ENCODE measurements around the gene BOC. TPM values are rescaled to one million over a fixed set of nuclear protein-coding genes. Genes with fewer than 3 reads are reported as not detected.
A peak's percentile ranks its signal among the peaks of the same experiment; 100 is the strongest.

The BOC gene
- total RNA-seq, 1 experiment from 2014 or later = 1.2 TPM

DNA sequence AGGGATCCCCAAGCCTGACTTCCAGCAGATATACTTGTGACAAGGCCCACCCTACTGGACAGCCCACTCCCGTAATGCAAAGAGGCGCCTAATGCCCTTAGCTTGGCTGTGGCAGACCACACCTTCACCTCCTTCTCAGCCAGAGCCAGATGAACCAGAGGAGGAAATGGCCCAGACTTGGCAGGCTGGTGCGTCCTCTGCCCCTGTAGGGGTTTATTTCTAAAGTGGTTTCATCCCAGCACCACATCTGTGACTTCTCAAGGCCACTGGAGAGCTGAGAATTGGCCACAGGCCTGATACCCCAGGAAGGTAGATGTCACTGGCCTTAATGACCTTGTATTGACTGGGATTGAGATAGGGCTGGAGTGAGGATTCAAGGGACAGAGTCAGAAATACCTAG, 29.5 kb downstream of the BOC start:
- intact Hi-C loops (cut with micrococcal nuclease; ENCODE audit: unreplicated experiment) = no loop called here
- CTCF ChIA-PET = no interaction called here
- Histone ChIP-seq H3K27ac (ENCODE audit: low read depth, low read length, poor library complexity, severe bottlenecking) (no peak overlapping the region), H3K4me3 (ENCODE audit: low read depth, low read length, poor library complexity, severe bottlenecking) (no peak overlapping the region), H3K9me3 (ENCODE audit: low read depth, low read length, poor library complexity, severe bottlenecking) (no peaks in the 10 kb centered on the region), H3K4me1 (ENCODE audit: insufficient read depth, low read length, poor library complexity, severe bottlenecking) (peaks cover 31% of the 10 kb centered on the region), H3K36me3 (ENCODE audit: insufficient read depth, low read length, poor library complexity, severe bottlenecking) (no peaks in the 10 kb centered on the region), H3K27me3 (replicated peaks; ENCODE audit: insufficient read depth, low read depth, low read length, poor library complexity) (no peaks in the 10 kb centered on the region)
- no TSS peak for BruUV-seq (replicated peaks)
- TF ChIP-seq, protein P1, sequence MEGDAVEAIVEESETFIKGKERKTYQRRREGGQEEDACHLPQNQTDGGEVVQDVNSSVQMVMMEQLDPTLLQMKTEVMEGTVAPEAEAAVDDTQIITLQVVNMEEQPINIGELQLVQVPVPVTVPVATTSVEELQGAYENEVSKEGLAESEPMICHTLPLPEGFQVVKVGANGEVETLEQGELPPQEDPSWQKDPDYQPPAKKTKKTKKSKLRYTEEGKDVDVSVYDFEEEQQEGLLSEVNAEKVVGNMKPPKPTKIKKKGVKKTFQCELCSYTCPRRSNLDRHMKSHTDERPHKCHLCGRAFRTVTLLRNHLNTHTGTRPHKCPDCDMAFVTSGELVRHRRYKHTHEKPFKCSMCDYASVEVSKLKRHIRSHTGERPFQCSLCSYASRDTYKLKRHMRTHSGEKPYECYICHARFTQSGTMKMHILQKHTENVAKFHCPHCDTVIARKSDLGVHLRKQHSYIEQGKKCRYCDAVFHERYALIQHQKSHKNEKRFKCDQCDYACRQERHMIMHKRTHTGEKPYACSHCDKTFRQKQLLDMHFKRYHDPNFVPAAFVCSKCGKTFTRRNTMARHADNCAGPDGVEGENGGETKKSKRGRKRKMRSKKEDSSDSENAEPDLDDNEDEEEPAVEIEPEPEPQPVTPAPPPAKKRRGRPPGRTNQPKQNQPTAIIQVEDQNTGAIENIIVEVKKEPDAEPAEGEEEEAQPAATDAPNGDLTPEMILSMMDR (conservative IDR thresholded peaks at IDR 0.05; ENCODE audit: low read depth, low read length) = no peak
- TF ChIP-seq EZH2 (IDR thresholded peaks at IDR 0.05; ENCODE audit: borderline replicate concordance, low read depth, low read length, poor library complexity, severe bottlenecking) = no peak
- no peak for DNase-seq (ENCODE audit: low spot score)
- POLR2A ChIA-PET (ENCODE audit: low non-redundant PET) = no interaction called here

GRCh38 chr3:113241292-113242095, 30.1 kb downstream of the BOC start:
- peak; percentile 73 for DNase-seq (ENCODE audit: low spot score)
- Histone ChIP-seq H3K9me3 (ENCODE audit: low read depth, low read length, poor library complexity, severe bottlenecking) (no peaks in the 10 kb centered on the region), H3K4me3 (ENCODE audit: low read depth, low read length, poor library complexity, severe bottlenecking) (peak overlapping the region; percentile 16), H3K36me3 (ENCODE audit: insufficient read depth, low read length, poor library complexity, severe bottlenecking) (no peaks in the 10 kb centered on the region), H3K27ac (ENCODE audit: low read depth, low read length, poor library complexity, severe bottlenecking) (peak overlapping the region; percentile 73), H3K27me3 (replicated peaks; ENCODE audit: insufficient read depth, low read depth, low read length, poor library complexity) (no peaks in the 10 kb centered on the region), H3K4me1 (ENCODE audit: insufficient read depth, low read length, poor library complexity, severe bottlenecking) (peaks cover 31% of the 10 kb centered on the region)
- CTCF ChIA-PET = interaction anchor here (1.0 kb wide), 1 partner anchor 46 kb away, joined by 4 read pairs; no protein-coding TSS in a partner anchor
- POLR2A ChIA-PET (ENCODE audit: low non-redundant PET) = no interaction called here
- TF ChIP-seq, protein P1 (conservative IDR thresholded peaks at IDR 0.05; ENCODE audit: low read depth, low read length) = 0 out of 2 replicates have a peak, but pooled peaks have one; percentile 11
- no peak for TF ChIP-seq EZH2 (IDR thresholded peaks at IDR 0.05; ENCODE audit: borderline replicate concordance, low read depth, low read length, poor library complexity, severe bottlenecking)
- BruUV-seq (replicated peaks) = no TSS peak
- intact Hi-C loops (cut with micrococcal nuclease; ENCODE audit: unreplicated experiment) = no loop called here

GRCh38 chr3:113242096-113242581, 30.8 kb downstream of the BOC start:
- peak; percentile 85 for DNase-seq (ENCODE audit: low spot score)
- CTCF ChIA-PET = interaction anchor here (1.0 kb wide), 1 partner anchor 46 kb away, joined by 4 read pairs; no protein-coding TSS in a partner anchor
- POLR2A ChIA-PET (ENCODE audit: low non-redundant PET) = no interaction called here
- TF ChIP-seq, protein P1 (conservative IDR thresholded peaks at IDR 0.05; ENCODE audit: low read depth, low read length) = no peak
- no peak for TF ChIP-seq EZH2 (IDR thresholded peaks at IDR 0.05; ENCODE audit: borderline replicate concordance, low read depth, low read length, poor library complexity, severe bottlenecking)
- Histone ChIP-seq H3K4me1 (ENCODE audit: insufficient read depth, low read length, poor library complexity, severe bottlenecking) (peaks cover 31% of the 10 kb centered on the region), H3K36me3 (ENCODE audit: insufficient read depth, low read length, poor library complexity, severe bottlenecking) (no peaks in the 10 kb centered on the region), H3K9me3 (ENCODE audit: low read depth, low read length, poor library complexity, severe bottlenecking) (no peaks in the 10 kb centered on the region), H3K4me3 (ENCODE audit: low read depth, low read length, poor library complexity, severe bottlenecking) (peak overlapping the region; percentile 16), H3K27me3 (replicated peaks; ENCODE audit: insufficient read depth, low read depth, low read length, poor library complexity) (no peaks in the 10 kb centered on the region), H3K27ac (ENCODE audit: low read depth, low read length, poor library complexity, severe bottlenecking) (peak overlapping the region; percentile 73)
- BruUV-seq (replicated peaks) = no TSS peak
- intact Hi-C loops (cut with micrococcal nuclease; ENCODE audit: unreplicated experiment) = no loop called here
